Right lobe of liver (tissue), 6 donors: ENCODE measurements around the gene GALNT5. TPM values are rescaled to one million over a fixed set of nuclear protein-coding genes. Genes with fewer than 3 reads are reported as not detected.

ENCODE experiments used
- ATAC-seq, 4 donors: fragments of 200-7000 bp; cut with Tn5 transposase; one replicate each; pipeline ENCODE4 v1.9.1; 2020; ENCODE audit warnings: mild to moderate bottlenecking in 4 of 4, moderate library complexity in 4 of 4
- DNase-seq, 3 donors: peaks; one replicate each; pipeline ENCODE4 v3.0.0-alpha.2; 2020
- H3K27ac ChIP-seq, 3 donors: fragments of 200-600 bp; one replicate each; pipeline ENCODE4 v1.8.0; 2022
- H3K27me3 ChIP-seq, 2 donors: fragments of 200-600 bp; one replicate each; pipeline ENCODE4 v1.8.0; 2022
- H3K36me3 ChIP-seq, 4 donors: fragments of 200-600 bp; sonication (generic) in 1 of 4; one replicate each; pipeline versions ENCODE4 v1.5.1 to v1.8.0; 2017 to 2022; ENCODE audit warnings: control low read depth in 1 of 4
- H3K4me1 ChIP-seq, 4 donors: fragments of 200-600 bp; sonication (generic) in 1 of 4; one replicate each; pipeline versions ENCODE4 v1.5.1 to v1.8.0; 2017 to 2022; ENCODE audit warnings: control low read depth in 1 of 4
- H3K4me3 ChIP-seq, 3 donors: fragments of 200-600 bp; one replicate each; pipeline ENCODE4 v1.8.0; 2022
- H3K9me3 ChIP-seq, 4 donors: fragments of 200-600 bp; sonication (generic) in 1 of 4; one replicate each; pipeline versions ENCODE4 v1.5.1 to v1.8.0; 2017 to 2022; ENCODE audit warnings: control low read depth in 1 of 4
- CTCF ChIP-seq, 4 donors: fragments of 200-600 bp in 3 of 4; fragments of 450-650 bp in 1 of 4; IDR thresholded peaks; one replicate each; pipeline versions ENCODE4 v1.5.1 to v1.8.0; 2016 to 2022; ENCODE audit warnings: antibody characterized with exemption in 4 of 4, mild to moderate bottlenecking in 2 of 4
- POLR2A ChIP-seq: fragments of 450-650 bp; IDR thresholded peaks from one replicate; pipeline ENCODE4 v1.6.1; 2017; ENCODE audit warnings: antibody characterized with exemption, mild to moderate bottlenecking
- WGBS: methylation state at CpG from one replicate; pipeline ENCODE4 v1.1.6; 2018; ENCODE audit warnings: low coverage, low lambda C conversion rate; ENCODE audit not compliant: insufficient coverage; ENCODE audit errors: missing lambda C conversion rate; 5-methylcytosine and 5-hydroxymethylcytosine counted together
- intact Hi-C, 2 donors: fragments of 100-400 bp; cut with DNase I; formaldehyde crosslinking; loops; one replicate each; pipeline versions ENCODE4 v1.11.2 to v1.14.1; 2022
- total RNA-seq, 6 experiments: library from RNA; depleted of rRNA in 2 of 6; stranded (reverse); fragments of >200 nt in 2 of 6; fragmentation: NEBNext Ultra II Directional in 3 of 6; extraction: Animal tissue kit (Norgen Biotek cat#: 25700) in 3 of 6; gene quantifications; one replicate each; pipeline versions ENCODE4 v1.1.0 to v1.2.4, GENCODE V29; 2016 to 2023
- donor health status: DM: no; HTN: yes; CAD: no.
- donor health status: DM: no; HTN: no; CAD: no.
- donor health status: DM: no; HTN: no; CAD: no.
- donor health status: DM: no; HTN: yes; CAD: no.
- donor health status: DM: no; HTN: yes; CAD: no.

Gene GALNT5
- total RNA-seq, 6 experiments from 2014 or later, result 0.07 TPM; not detected in 5

- H3K4me1 ChIP-seq, result peaks cover 0 to 5% (median 0%) of the 10 kb centered on the region in 4 donors
- intact Hi-C loops, result no loop called here
- H3K27ac ChIP-seq, result no peak overlapping the region
- no peak for DNase-seq
- ATAC-seq, result no peak
- no peak for TF ChIP-seq POLR2A
- no peak for TF ChIP-seq CTCF (IDR thresholded peaks at IDR 0.05)
- H3K36me3 ChIP-seq, result no peaks in the 10 kb centered on the region
- 67% methylated on average over 3 of the region's 3 CpGs for WGBS
- no peaks in the 10 kb centered on the region for H3K9me3 ChIP-seq
- no peaks in the 10 kb centered on the region for H3K27me3 ChIP-seq
- H3K4me3 ChIP-seq, result no peak overlapping the region
These were observed 69.7 kb downstream of the GALNT5 start for GRCh38 chr2:157327200-157327599.

- WGBS, result 37% methylated on average over 11 of the region's 11 CpGs
- peak; percentile 92 to 96 (median 93) for ATAC-seq
These were observed 70.4 kb downstream of the GALNT5 start for GRCh38 chr2:157327621-157328500.

GRCh38 chr2:157329524-157329923 lies 72.0 kb downstream of the GALNT5 start:
- DNase-seq, result peak; percentile 54 to 66 (median 56)
- 22% methylated on average over 3 of the region's 9 CpGs for WGBS
- ATAC-seq, result peak; percentile 84 to 93 (median 86)
- Histone ChIP-seq H3K9me3 (no peaks in the 10 kb centered on the region), H3K27ac (no peak overlapping the region), H3K4me1 (peaks cover 0 to 5% (median 0%) of the 10 kb centered on the region in 4 donors), H3K27me3 (no peaks in the 10 kb centered on the region), H3K4me3 (no peak overlapping the region), H3K36me3 (no peaks in the 10 kb centered on the region)
- TF ChIP-seq CTCF (IDR thresholded peaks at IDR 0.05) (no peak), POLR2A (no peak)
- intact Hi-C loops, result no loop called here

More at GRCh38 chr2:157327621-157328500, 70.4 kb downstream of the GALNT5 start:
- no peaks in the 10 kb centered on the region for H3K27me3 ChIP-seq
- TF ChIP-seq POLR2A (no peak), CTCF (IDR thresholded peaks at IDR 0.05) (peak; percentile 71 to 95 (median 94))
- intact Hi-C loops, result no loop called here
- peak; percentile 66 to 79 (median 78) for DNase-seq
- no peaks in the 10 kb centered on the region for H3K36me3 ChIP-seq
- no peak overlapping the region for H3K27ac ChIP-seq
- H3K4me1 ChIP-seq, result peaks cover 0 to 5% (median 0%) of the 10 kb centered on the region in 4 donors
- H3K9me3 ChIP-seq, result no peaks in the 10 kb centered on the region
- no peak overlapping the region for H3K4me3 ChIP-seq

- no peak for DNase-seq
- TF ChIP-seq POLR2A, result no peak
- no peak for TF ChIP-seq CTCF (IDR thresholded peaks at IDR 0.05)
- WGBS, result 81% methylated on average over 2 of the region's 2 CpGs
These were observed 76.0 kb downstream of the GALNT5 start for GRCh38 chr2:157333304-157334047.

More at GRCh38 chr2:157333304-157334047, 76.0 kb downstream of the GALNT5 start:
- H3K4me1 ChIP-seq, result peaks cover 0 to 5% (median 0%) of the 10 kb centered on the region in 4 donors
- H3K36me3 ChIP-seq, result no peaks in the 10 kb centered on the region
- no peak for ATAC-seq
- no peak overlapping the region for H3K4me3 ChIP-seq
- H3K27me3 ChIP-seq, result no peaks in the 10 kb centered on the region
- H3K9me3 ChIP-seq, result no peaks in the 10 kb centered on the region
- no peak overlapping the region for H3K27ac ChIP-seq
- intact Hi-C loops, result no loop called here
